ENCODE measurements around the gene TMEM178B. TPM values are rescaled to one million over a fixed set of nuclear protein-coding genes. Genes with fewer than 3 reads are reported as not detected.

The TMEM178B gene
- polyA plus RNA-seq, 2 of the 4 experiments (the other 2 are of a cell fraction), result 0.88 to 0.93 TPM

DNA sequence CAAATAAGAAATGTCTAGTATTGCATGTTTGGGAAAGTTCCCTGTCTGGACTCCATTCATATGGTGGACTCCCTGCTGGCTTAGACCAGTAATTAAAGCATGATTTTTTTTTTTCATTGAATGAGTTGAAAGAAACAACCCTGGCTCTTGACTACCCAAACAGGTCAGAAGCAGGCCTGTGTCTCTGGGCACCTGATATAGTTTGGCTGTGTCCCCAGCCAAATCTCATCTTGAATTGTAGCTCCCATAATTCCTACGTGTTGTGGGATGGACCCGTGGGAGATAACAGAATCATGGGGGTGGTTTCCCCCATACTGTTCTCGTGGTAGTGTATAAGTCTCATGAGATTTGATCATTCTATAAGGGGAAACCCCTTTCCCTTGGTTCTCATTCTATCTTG, 206.2 kb downstream of the TMEM178B start:
- ChIA-PET CTCF (no interaction called here), POLR2A (no interaction called here)
- Histone ChIP-seq H3K4me1 (no peaks in the 10 kb centered on the region), H3K27ac (no peak overlapping the region), H3K4me2 (no peak overlapping the region), H3K9me3 (no peaks in the 10 kb centered on the region), H3K4me3 (no peak overlapping the region)
- FAIRE-seq, result no peak
- TF ChIP-seq, protein P1, sequence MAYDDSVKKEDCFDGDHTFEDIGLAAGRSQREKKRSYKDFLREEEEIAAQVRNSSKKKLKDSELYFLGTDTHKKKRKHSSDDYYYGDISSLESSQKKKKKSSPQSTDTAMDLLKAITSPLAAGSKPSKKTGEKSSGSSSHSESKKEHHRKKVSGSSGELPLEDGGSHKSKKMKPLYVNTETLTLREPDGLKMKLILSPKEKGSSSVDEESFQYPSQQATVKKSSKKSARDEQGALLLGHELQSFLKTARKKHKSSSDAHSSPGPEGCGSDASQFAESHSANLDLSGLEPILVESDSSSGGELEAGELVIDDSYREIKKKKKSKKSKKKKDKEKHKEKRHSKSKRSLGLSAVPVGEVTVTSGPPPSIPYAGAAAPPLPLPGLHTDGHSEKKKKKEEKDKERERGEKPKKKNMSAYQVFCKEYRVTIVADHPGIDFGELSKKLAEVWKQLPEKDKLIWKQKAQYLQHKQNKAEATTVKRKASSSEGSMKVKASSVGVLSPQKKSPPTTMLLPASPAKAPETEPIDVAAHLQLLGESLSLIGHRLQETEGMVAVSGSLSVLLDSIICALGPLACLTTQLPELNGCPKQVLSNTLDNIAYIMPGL (CRISPR knock-in tag; IDR thresholded peaks at IDR 0.05; ENCODE audit: borderline replicate concordance), result no peak
- no peak for TF ChIP-seq POLR2A (IDR thresholded peaks at IDR 0.05; ENCODE audit: low read length)
- no peak for TF ChIP-seq POLR2AphosphoS2 (conservative IDR thresholded peaks at IDR 0.05; ENCODE audit: low read length)
- no peak for TF ChIP-seq HOXB5 (CRISPR knock-in tag; IDR thresholded peaks at IDR 0.05)
- TF ChIP-seq RNF2 (IDR thresholded peaks at IDR 0.05; ENCODE audit: borderline replicate concordance, low read depth), result no peak
- no peak for TF ChIP-seq ZNF302 (CRISPR knock-in tag; IDR thresholded peaks at IDR 0.05)
- TF ChIP-seq JUN (IDR thresholded peaks at IDR 0.05), result no peak
- no peak for TF ChIP-seq EHF (CRISPR knock-in tag; IDR thresholded peaks at IDR 0.05)
- TF ChIP-seq, protein P2, sequence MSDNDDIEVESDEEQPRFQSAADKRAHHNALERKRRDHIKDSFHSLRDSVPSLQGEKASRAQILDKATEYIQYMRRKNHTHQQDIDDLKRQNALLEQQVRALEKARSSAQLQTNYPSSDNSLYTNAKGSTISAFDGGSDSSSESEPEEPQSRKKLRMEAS (IDR thresholded peaks at IDR 0.05), result no peak
- no peak for TF ChIP-seq MAFK (IDR thresholded peaks at IDR 0.05; ENCODE audit: partially characterized antibody)
- TF ChIP-seq, protein P3, sequence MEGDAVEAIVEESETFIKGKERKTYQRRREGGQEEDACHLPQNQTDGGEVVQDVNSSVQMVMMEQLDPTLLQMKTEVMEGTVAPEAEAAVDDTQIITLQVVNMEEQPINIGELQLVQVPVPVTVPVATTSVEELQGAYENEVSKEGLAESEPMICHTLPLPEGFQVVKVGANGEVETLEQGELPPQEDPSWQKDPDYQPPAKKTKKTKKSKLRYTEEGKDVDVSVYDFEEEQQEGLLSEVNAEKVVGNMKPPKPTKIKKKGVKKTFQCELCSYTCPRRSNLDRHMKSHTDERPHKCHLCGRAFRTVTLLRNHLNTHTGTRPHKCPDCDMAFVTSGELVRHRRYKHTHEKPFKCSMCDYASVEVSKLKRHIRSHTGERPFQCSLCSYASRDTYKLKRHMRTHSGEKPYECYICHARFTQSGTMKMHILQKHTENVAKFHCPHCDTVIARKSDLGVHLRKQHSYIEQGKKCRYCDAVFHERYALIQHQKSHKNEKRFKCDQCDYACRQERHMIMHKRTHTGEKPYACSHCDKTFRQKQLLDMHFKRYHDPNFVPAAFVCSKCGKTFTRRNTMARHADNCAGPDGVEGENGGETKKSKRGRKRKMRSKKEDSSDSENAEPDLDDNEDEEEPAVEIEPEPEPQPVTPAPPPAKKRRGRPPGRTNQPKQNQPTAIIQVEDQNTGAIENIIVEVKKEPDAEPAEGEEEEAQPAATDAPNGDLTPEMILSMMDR (IDR thresholded peaks at IDR 0.05), result no peak
- DNase-seq (ENCODE audit: low read depth in 1 of 2, low spot score in 1 of 2), result no peak
- ATAC-seq, result no peak
- WGBS (ENCODE audit: missing lambda C conversion rate), result 21% methylated on average over 3 of the region's 3 CpGs

DNA sequence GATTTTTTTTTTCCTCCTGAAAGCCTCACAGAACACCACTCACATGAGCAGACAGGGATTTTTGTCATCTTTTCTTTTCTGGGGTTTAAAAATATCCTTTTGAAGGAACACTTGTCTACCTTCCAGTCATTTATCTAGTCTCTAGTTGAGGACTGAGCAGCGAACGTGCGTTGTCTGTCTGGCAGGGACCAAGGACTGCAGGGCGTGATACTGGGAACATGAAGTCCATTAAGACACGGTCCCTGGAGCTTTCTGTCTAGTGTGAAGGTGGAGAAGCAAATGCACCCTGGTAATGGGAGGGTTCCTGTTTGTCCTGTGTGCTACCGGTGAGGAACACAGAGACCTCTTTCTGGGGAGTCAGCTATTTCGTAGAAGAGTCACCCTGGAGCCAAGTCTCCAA, 207.4 kb downstream of the TMEM178B start:
- ChIA-PET CTCF (no interaction called here), POLR2A (no interaction called here)
- FAIRE-seq (no peak), DNase-seq (ENCODE audit: low read depth in 1 of 2, low spot score in 1 of 2) (no peak), ATAC-seq (no peak)
- no peak overlapping the region for H3K4me3 ChIP-seq
- H3K4me1 ChIP-seq, result no peaks in the 10 kb centered on the region
- 70% methylated on average over 7 of the region's 7 CpGs for WGBS (ENCODE audit: missing lambda C conversion rate)
- H3K9me3 ChIP-seq, result no peaks in the 10 kb centered on the region
- TF ChIP-seq RCOR1 (IDR thresholded peaks at IDR 0.05; ENCODE audit: low read depth, low read length) (no peak), HOXA7 (CRISPR knock-in tag; IDR thresholded peaks at IDR 0.05) (no peak), ZFP36 (IDR thresholded peaks at IDR 0.05; ENCODE audit: borderline replicate concordance, partially characterized antibody) (no peak), POLR2AphosphoS2 (conservative IDR thresholded peaks at IDR 0.05; ENCODE audit: low read length) (no peak), TP53 (CRISPR knock-in tag; IDR thresholded peaks at IDR 0.05) (no peak), FOXS1 (CRISPR knock-in tag; IDR thresholded peaks at IDR 0.05) (no peak), NPAS2 (CRISPR knock-in tag; IDR thresholded peaks at IDR 0.05; ENCODE audit: borderline replicate concordance) (no peak), JUNB (IDR thresholded peaks at IDR 0.05) (no peak), JUN (IDR thresholded peaks at IDR 0.05) (no peak), NR3C1 (IDR thresholded peaks at IDR 0.05) (no peak), ZNF302 (CRISPR knock-in tag; IDR thresholded peaks at IDR 0.05) (no peak), HEYL (CRISPR knock-in tag; IDR thresholded peaks at IDR 0.05) (no peak), CEBPB (IDR thresholded peaks at IDR 0.05) (no peak)
- TF ChIP-seq, protein P4, sequence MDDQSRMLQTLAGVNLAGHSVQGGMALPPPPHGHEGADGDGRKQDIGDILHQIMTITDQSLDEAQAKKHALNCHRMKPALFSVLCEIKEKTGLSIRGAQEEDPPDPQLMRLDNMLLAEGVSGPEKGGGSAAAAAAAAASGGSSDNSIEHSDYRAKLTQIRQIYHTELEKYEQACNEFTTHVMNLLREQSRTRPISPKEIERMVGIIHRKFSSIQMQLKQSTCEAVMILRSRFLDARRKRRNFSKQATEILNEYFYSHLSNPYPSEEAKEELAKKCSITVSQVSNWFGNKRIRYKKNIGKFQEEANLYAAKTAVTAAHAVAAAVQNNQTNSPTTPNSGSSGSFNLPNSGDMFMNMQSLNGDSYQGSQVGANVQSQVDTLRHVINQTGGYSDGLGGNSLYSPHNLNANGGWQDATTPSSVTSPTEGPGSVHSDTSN (IDR thresholded peaks at IDR 0.05), result no peak
- no peak overlapping the region for H3K27ac ChIP-seq
- no peak overlapping the region for H3K4me2 ChIP-seq

Measured in A549 (cell line).